Inflammatory macrophage (primary cell): ENCODE results near the gene KIN.
A peak's percentile ranks its signal among the peaks of the same experiment; 100 is the strongest.
"Not testable (repeated sequence)": the region's sequence is repeated elsewhere in the genome, so short reads cannot be mapped to it uniquely, and the experiment has no call there.

Experiments used
- DNase-seq, 2 donors: peaks; one replicate each; pipeline ENCODE4 v3.0.0-alpha.2; 2020 to 2022
- total RNA-seq, 18 experiments: gene quantifications; one replicate each; lab custom pipeline; 2026; ENCODE audit warnings: mixed read lengths in 6 of 18, inconsistent platforms in 2 of 18; lab: John Stamatoyannopoulos, UW

KIN gene
- total RNA-seq = 8.9 to 23.7 (median 17.3) reads per million in 18 experiments

DNA sequence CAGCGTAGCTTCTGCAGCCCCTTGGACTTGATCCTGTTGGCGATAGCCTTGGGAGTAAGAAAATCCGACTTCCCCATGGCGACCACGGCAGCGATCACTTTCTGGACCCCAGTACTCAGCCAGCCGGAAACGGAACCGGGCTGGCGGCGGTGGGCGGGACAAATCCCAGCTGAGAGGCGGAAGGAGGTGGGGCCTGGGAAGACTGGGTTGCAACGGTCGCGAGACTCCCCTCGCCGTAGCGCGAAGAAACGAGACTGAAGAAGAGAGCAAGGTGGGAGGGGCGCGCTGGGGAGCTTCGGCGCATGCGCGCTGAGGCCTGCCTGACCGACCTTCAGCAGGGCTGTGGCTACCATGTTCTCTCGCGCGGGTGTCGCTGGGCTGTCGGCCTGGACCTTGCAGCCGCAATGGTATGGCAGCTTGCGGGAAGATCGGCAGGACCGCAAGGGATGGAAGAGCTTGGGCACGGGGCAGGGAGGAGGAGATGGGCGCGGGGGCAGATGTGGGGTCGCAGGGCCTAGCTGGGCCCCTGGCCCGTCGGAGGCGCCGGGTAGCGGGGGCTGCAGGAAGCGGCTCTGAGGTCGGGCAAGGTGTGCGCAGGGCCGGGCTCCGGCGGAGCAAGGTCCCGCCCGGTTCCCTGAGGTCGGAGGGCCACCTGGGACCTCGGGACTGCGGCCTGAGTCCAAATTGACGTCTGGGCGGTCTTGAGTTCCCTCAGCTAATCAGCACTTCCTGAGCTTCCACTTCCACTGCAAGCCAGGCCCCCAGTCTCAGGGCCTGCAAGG, at the start of gene KIN, which contains the start of gene ATP5F1C:
Gene KIN (minus strand): TSS at position 137 of the 782 bp plus-strand sequence. CDS start 60 bp downstream, at position 77.
Gene ATP5F1C (plus strand): TSS at position 321 of the 782 bp plus-strand sequence. CDS start 31 bp downstream, at position 352.
- DNase-seq = peak; percentile 98

DNA sequence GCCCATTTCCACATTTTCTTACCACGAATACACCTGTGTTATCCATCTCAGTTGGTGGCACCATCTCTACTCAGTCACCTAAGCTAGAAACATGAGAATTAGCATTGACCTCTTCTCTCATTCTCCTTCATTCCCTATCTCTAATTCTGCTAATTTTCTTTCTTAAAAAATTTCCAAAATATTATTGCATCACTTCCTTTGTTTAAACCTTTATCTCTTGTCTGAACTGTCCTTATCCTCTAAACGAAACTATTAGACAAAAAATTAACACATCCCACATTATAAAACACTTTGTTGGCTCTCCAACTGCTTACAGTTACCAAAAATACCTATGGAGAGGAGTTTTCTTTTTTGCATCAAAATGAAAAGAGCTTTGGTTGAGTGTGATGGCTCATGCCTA, 48.8 kb upstream of the KIN start:
- no peak for DNase-seq

- DNase-seq = no peak
Observed at GRCh38 chr10:7834262-7834661, 46.5 kb upstream of the KIN start.

- DNase-seq = no peak
Observed at GRCh38 chr10:7833210-7833609, 45.4 kb upstream of the KIN start.

DNA sequence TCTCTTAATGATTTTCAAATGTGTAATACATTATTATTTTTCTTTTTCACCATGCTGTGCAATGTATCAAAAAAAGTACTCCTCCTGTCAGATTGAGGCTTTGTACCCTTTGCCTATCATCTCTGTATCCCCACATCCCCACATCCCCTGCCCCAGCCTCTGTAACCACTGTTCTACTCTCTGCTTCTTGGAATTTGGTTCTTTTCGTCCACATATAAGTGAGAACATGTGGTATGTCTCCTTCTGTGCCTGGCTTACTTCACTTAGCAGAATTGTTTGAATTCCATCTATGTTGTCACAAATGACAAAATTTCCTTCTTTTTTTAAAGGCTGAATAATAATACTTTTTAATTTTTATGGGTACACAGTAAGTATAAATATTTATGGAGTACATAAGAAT, 44.3 kb upstream of the KIN start:
- no peak for DNase-seq

DNA sequence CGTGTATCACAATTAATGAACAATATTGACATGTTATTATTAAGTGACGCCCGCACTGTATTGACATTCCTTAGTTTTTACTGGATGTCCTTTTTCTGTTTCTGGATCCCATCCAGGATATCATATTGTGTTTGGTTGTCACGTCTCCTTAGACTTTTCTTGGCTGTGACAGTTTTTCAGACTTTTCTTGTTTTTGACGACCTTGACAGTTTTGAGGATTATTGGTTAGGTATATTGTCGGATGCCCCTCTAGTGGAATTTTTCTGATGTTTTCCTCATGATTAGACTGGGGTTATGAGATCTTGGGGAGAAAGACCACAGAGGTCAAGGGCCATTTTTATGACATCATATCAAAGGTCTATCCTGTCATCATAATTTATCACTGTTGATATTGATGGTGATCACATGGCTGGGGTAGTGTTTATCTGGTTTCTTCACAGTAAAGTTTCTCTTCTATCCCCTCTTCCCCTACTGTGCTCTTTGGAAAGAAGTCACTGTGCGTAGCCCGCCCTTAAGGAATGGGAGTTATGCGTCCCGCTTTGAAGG, 41.6 kb upstream of the KIN start:
- DNase-seq = no peak

GRCh38 chr10:7826971-7827370, 39.2 kb upstream of the KIN start:
- DNase-seq = no peak

DNA sequence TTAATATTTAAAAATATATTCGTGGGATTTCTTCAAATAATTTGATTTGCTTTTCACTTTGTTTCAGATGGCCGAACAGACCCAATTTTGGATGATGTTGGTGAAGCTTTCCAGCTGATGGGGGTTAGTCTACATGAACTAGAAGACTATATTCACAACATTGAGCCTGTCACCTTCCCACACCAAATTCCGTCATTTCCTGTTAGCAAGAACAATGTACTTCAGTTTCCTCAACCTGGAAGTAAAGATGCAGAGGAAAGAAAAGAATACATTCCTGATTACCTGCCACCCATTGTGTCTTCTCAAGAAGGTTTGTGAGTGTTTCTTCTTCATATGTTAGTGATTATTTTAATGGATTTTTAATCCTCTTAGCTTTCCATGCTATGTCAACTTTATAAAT, 36.5 kb upstream of the KIN start:
- DNase-seq = no peak

- DNase-seq = peak; percentile 34 to 53
Observed at GRCh38 chr10:7819121-7819460, 31.3 kb upstream of the KIN start.

- DNase-seq = peak; percentile 88 to 91
Observed at GRCh38 chr10:7818295-7819120, 30.7 kb upstream of the KIN start, which contains the start of gene TAF3. TAF3 (plus strand) TSS chr10:7818505; CDS start chr10:7818710, 205 bp downstream.

- DNase-seq = no peak
Observed at GRCh38 chr10:7817984-7818294, 30.1 kb upstream of the KIN start.

- no peak for DNase-seq
Observed at GRCh38 chr10:7817576-7817975, 29.8 kb upstream of the KIN start.

- DNase-seq = no peak
Observed at GRCh38 chr10:7813481-7813880, 25.7 kb upstream of the KIN start.

DNA sequence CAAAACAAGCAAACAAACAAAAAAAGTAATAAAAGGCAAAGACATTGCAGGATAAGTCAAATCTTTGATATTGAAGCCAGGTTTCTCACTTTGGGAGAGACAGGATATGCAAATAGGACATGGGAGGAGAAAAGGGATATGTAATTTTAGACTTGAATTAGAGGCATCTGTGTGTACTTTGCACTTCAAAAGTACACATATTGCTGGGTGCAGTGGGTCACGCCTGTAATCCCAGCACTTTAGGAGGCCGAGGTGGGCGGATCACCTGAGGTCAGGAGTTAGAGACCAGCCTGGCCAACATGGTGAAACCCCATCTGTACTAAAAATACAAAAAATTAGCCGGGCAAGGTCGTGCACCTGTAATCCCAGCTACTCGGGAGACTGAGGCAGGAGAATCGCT, 23.9 kb upstream of the KIN start:
- DNase-seq = not testable (repeated sequence)

DNA sequence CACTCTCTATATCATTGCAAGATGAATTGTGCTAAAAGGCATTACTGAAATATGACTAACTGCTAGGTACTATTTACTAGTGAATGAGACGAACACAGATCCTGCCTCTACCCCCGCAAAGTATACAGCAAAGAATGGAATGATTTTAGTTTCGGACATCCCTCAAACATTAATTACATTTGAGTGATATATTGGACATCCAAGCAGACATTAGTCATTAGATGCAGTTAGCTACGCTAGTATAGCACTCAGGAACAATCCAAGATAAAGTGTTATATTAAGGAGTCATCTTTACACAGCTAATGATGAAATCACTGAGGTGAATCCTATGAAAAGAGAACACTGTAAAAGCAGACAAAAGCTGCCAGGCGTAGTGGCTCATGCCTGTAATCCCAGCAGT, 23.2 kb upstream of the KIN start:
- DNase-seq = no peak

GRCh38 chr10:7810443-7810842, 22.6 kb upstream of the KIN start:
- DNase-seq = no peak

DNA sequence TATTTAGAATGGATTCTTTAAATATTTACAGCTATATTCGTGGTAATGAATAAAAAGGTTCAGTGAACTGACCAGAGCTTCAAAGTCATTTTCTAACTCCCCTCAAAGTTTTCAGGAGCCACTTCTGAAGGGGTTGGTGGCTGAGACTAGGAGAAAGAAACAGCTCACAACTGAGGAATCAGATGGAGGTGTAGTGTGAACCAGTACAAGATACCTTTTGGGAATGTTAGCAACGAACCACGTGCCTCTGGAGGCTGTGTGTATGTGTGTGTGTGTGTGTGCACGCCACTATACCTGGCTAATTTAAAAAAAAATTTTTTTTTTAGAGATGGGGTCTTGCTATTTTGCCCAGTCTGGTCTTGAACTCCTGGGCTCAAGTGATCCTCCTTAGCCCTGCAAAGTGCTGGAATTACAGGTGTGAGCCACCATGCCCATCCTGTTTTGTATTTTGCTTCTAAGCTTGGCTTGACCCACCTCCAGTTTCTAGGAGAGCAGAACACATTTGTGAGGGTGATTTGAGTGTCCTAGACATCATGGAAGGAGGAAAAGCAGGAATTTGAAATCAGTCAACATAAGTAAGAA, 21.0 kb upstream of the KIN start:
- DNase-seq = no peak

DNA sequence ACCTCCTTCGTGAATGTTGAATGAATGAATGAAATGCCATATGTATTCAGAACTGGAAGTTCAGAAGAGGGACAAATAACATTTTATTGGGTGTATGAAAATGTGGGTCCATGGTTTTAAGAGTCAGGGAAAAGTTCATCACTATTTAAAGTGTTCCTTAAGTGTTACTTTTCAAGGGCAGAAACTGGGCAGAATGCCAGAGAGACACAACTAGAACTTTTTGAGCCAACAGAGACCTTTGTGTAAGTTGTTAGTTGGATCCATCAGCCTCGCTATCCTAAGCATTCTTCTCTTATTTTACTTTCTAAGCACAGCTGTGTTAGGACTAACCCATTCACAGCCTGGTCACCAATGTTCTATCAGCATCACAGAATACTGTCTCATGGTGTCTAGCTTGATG, 16.9 kb upstream of the KIN start:
- DNase-seq = no peak

GRCh38 chr10:7804216-7804615, 16.4 kb upstream of the KIN start:
- no peak for DNase-seq

DNA sequence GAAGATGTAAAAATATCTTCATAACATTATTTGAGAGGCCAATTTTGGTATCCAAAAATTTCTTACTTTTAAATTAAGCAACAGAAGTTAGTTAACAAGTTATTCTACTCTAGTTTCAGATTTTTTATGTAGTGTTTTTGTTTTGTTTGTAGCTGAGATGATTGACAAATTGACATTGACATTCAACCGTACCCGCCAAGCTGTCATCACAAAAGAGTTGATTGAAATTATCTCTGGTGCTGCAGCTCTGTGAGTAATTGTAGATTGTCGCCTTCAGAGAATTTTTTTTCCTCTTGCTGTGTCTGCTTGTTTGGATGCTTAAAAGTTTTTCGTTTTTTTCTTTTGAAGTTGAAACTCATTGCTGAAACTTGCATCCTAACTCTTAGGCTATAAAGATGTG, 14.8 kb upstream of the KIN start:
- DNase-seq = no peak

DNA sequence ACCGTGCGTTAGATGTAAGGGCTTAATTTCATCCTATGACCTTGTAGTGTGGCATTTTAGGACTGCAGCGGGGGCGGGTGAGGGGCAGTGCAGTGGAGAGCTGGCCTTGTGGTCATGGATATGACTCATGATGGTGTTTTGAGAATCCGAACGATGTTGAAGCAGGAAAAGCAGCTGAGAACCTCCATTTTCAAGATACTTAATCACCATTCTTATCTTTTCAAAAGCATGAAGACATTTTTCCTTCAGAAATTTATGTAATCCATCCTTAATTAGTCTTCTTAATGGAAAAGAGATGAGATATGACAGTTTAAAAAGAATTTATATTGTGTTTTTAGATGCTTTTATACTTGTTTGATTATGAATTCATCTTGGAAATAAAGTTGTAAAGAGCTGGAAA, 9.8 kb upstream of the KIN start:
- no peak for DNase-seq

GRCh38 chr10:7795605-7796004, 7.8 kb upstream of the KIN start:
- no peak for DNase-seq
